GM12872 (cell line): Measurements from ENCODE around the gene UBE2I.

Source experiments
- TF ChIP-seq, protein P1 (sequence below): IDR thresholded peaks from 3 replicates; pipeline ENCODE4 v1.5.1; 2011; ENCODE audit warnings: low read depth, mild to moderate bottlenecking, low read length, moderate library complexity; ENCODE audit not compliant: insufficient read depth

UBE2I gene

DNA sequence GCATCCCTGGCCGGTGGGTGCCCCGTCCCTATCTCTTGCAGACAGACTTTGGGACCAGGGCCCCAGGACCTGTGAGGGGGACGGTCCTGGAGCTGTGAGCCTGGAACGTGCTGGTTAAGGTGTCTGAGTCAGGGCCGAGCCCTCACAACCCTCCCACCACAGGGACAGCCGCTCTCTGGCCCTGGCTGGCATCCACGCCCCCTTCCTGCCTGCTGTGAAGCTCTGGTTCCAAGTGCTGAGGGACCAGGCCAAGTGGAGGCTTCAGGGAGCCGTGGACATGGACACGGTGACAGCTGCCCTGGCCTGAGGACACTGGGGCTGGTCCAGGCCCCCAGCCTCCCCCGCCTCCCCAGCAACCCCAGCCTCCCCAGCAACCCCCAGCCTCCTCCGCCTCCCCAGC, 35.7 kb downstream of the UBE2I start:
- TF ChIP-seq, protein P1, sequence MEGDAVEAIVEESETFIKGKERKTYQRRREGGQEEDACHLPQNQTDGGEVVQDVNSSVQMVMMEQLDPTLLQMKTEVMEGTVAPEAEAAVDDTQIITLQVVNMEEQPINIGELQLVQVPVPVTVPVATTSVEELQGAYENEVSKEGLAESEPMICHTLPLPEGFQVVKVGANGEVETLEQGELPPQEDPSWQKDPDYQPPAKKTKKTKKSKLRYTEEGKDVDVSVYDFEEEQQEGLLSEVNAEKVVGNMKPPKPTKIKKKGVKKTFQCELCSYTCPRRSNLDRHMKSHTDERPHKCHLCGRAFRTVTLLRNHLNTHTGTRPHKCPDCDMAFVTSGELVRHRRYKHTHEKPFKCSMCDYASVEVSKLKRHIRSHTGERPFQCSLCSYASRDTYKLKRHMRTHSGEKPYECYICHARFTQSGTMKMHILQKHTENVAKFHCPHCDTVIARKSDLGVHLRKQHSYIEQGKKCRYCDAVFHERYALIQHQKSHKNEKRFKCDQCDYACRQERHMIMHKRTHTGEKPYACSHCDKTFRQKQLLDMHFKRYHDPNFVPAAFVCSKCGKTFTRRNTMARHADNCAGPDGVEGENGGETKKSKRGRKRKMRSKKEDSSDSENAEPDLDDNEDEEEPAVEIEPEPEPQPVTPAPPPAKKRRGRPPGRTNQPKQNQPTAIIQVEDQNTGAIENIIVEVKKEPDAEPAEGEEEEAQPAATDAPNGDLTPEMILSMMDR, result no peak

DNA sequence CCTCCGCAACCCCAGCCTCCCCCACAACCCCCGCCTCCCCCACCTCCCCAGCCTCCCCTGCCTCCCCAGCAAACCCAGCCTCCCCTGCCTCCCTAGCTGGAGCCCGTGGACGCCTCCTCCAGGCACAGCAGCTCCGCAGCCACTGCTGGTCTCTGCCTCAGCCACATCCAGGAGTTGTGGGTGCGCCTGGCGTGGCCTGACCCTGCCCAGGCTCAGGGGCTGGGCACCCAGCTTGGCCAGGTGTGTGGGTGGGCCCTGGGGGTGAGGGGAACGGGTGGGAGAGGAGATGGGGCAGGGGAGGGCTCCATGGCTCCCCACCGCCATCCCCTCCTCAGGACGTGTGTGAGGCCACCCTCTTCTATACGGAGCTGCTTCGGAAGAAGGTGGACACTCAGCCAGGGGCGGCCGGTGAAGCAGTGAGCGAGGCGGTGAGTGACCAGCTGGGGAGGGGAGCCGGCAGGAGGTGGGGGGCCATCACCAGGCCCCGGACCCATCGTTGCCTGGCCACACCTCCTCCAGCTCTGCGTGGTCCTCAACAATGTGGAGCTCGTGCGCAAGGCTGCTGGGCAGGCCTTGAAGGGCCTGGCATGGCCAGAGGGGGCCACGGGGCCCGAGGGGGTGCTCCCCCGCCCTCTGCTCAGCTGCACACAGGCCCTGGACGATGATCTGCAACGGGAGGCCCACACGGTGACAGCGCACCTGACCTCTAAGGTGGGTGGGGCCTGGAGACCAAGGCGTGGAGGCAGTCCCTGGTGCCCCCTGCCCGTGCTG, 36.4 kb downstream of the UBE2I start:
- TF ChIP-seq, protein P1, result no peak

DNA sequence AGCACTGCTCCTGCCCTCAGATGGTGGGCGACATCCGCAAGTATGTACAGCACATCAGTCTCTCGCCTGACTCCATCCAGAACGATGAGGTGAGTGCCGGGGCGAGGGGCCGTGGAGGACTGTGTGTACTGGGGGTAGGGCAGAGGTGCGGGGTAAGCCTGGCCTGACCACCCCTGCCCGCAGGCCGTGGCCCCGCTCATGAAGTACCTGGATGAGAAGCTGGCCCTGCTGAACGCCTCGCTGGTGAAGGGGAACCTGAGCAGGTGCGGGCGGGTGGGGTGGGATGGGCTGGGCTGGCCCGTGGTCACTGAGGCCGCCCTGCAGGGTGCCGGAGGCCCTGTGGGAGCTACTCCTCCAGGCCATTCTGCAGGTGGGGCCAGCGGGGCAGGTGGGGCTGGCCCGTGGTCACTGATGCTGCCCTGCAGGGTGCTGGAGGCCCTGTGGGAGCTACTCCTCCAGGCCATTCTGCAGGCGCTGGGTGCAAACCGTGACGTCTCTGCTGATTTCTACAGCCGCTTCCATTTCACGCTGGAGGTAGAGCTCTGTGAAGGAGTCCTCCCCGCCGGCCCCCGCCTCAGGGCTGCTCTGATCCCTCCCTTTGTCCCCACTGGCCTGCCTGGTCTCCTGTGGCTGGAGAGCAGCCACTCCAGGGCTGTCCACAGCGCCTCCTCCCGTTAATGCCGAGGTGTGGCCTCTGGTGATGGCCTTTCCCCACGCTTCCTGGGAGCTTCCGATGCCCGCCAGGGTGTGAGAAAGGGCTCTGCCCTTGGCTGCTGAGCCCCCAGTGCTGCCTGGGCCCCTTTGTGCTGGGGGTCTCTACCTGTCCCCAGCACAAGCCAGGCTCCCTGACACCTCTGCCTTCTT, 37.2 kb downstream of the UBE2I start:
- TF ChIP-seq, protein P1, result no peak

DNA sequence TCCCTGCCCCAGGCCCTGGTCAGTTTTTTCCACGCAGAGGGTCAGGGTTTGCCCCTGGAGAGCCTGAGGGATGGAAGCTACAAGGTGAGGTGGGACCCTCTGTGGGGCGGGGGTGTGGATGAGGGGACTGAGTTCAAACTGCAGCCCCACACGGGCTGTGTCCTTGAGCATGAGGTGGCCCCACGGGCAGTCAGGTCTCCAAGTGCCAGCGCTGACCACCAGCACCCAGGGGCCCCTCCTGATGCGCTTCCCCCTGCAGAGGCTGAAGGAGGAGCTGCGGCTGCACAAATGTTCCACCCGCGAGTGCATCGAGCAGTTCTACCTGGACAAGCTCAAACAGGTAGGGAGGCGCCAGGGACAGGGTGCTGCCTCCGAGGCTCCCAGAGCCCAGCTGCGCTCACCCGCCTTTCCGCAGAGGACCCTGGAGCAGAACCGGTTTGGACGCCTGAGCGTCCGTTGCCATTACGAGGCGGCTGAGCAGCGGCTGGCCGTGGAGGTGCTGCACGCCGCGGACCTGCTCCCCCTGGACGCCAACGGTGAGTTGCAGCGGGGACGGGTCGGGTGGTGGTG, 37.9 kb downstream of the UBE2I start:
- TF ChIP-seq, protein P1, result no peak

DNA sequence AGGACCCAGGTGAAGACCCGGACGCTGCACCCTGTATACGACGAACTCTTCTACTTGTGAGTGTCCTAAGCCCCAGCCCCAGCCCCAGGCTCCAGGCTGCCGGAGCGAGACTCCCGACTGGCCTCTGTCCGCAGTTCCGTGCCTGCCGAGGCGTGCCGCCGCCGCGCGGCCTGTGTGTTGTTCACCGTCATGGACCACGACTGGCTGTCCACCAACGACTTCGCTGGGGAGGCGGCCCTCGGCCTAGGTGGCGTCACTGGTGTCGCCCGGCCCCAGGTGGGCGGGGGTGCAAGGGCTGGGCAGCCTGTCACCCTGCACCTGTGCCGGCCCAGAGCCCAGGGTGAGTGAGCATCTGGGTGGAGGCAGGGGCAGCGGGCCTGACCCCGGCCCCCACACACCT, 38.5 kb downstream of the UBE2I start:
- TF ChIP-seq, protein P1, result no peak

DNA sequence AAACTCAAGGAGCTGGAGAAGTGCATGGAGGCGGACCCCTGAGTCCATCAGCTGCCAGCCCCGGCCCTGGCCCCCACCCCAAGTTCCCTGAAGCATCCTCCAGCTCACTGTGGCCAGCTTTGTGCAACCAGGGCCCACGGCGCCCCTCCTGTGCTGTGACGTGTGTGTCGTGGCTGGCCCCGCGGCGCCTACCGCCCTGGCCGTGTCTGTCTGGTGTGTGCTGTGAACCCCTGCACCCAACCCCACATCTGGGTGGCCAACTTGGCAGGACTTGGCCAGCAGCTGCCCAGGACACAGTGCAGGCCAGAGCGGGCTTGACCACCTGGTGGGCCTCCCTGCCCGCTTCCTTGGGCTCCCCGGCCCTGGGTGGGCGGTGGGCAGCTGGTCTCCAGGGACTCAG, 39.0 kb downstream of the UBE2I start:
- TF ChIP-seq, protein P1, result no peak

DNA sequence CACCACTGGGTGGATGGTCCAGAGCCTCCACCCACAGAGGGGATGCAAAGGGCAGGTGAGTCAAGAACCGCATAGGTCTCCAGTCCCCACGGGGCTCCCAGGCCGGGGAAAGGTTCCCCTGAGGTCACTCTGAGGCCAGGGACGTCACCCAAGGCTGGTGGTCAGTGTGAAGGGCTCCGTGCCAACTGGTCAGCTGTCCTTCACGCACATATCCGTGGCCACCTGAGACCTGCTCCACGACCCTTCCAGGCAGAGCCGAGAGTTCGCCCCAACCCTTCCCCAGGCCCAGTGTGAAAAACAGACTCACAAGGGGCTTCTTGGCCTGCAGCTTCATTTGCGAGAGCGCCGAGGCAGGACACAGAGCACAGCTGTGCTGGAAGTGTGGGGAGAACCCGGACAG, 39.5 kb downstream of the UBE2I start:
- TF ChIP-seq, protein P1, result no peak
